ENCODE data around the gene PLEKHN1. TPM values are rescaled to one million over a fixed set of nuclear protein-coding genes. Genes with fewer than 3 reads are reported as not detected.

The PLEKHN1 gene
- polyA plus RNA-seq, 1 donor: 0.20 TPM

- no peak for DNase-seq
These were observed 3.6 kb upstream of the PLEKHN1 start for GRCh38 chr1:962381-963300.

- no peak for DNase-seq
These were observed 3.0 kb upstream of the PLEKHN1 start for GRCh38 chr1:963301-963651.

GRCh38 chr1:963746-964525 lies 2.3 kb upstream of the PLEKHN1 start:
- DNase-seq: no peak

- DNase-seq: no peak
These were observed 1.4 kb upstream of the PLEKHN1 start for GRCh38 chr1:964691-965525.

- DNase-seq: no peak
These were observed 652 bp upstream of the PLEKHN1 start for GRCh38 chr1:965526-966134.

GRCh38 chr1:966704-967300 lies 520 bp downstream of the PLEKHN1 start:
- DNase-seq: no peak

GRCh38 chr1:967466-968343 lies 1.4 kb downstream of the PLEKHN1 start:
- no peak for DNase-seq

GRCh38 chr1:969260-969855 lies 3.1 kb downstream of the PLEKHN1 start:
- DNase-seq: no peak

GRCh38 chr1:970242-970972 lies 4.1 kb downstream of the PLEKHN1 start:
- no peak for DNase-seq

- DNase-seq: no peak
These were observed 4.9 kb downstream of the PLEKHN1 start for GRCh38 chr1:970973-971730.

GRCh38 chr1:971751-972506 lies 5.6 kb downstream of the PLEKHN1 start:
- DNase-seq: no peak

- no peak for DNase-seq
These were observed 6.6 kb downstream of the PLEKHN1 start for GRCh38 chr1:972726-973458.

GRCh38 chr1:973459-974292 lies 7.4 kb downstream of the PLEKHN1 start:
- DNase-seq: no peak

- DNase-seq: no peak
These were observed 8.0 kb downstream of the PLEKHN1 start for GRCh38 chr1:974293-974640.

GRCh38 chr1:974687-975328 lies 8.5 kb downstream of the PLEKHN1 start:
- no peak for DNase-seq

- no peak for DNase-seq
These were observed 9.1 kb downstream of the PLEKHN1 start for GRCh38 chr1:975365-975764.
